ENCODE data around the gene AKT2. TPM values are rescaled to one million over a fixed set of nuclear protein-coding genes. Genes with fewer than 3 reads are reported as not detected.

AKT2 gene
- total and polyA plus RNA-seq, 2 of the 8 experiments (the other 6 are each of a cell fraction or from before 2014, with no cell fraction given): 151 to 183 TPM

- Histone ChIP-seq H4K20me1 (replicated peaks in 1 of 2; ENCODE audit: control insufficient read depth in 1 of 2, insufficient read depth in 2 of 2, low read length in 2 of 2) (peaks cover 2 to 27% of the 10 kb centered on the region in 2 experiments), H2BK20ac (ENCODE audit: low read length) (no peak overlapping the region), H2BK15ac (ENCODE audit: low read length) (no peak overlapping the region), H3K27ac (ENCODE audit: low read depth, low read length) (no peak overlapping the region; the same call in 1 of the 2 replicates), H3K79me1 (ENCODE audit: low read depth, low read length) (peaks cover 28% of the 10 kb centered on the region), H4K91ac (replicated peaks; ENCODE audit: insufficient read length, low read length) (no peak overlapping the region), H3K18ac (ENCODE audit: extremely low read depth, low read length) (no peak overlapping the region), H2BK5ac (ENCODE audit: low read depth, low read length) (no peak overlapping the region), H3K36me3 (ENCODE audit: control insufficient read depth in 2 of 4, insufficient read depth in 4 of 4, low read length in 3 of 4) (no peaks in the 10 kb centered on the region), H3K4me2 (ENCODE audit: insufficient read depth in 1 of 2, low read depth in 2 of 2, low read length in 2 of 2) (no peak overlapping the region), H2AK5ac (ENCODE audit: low read depth, low read length) (no peak overlapping the region), H3K4me1 (replicated peaks in 1 of 4; ENCODE audit: control insufficient read depth in 3 of 4, insufficient read depth in 4 of 4, low read length in 3 of 4) (peaks cover 0 to 15% (median 8%) of the 10 kb centered on the region in 4 experiments; a peak in 6 of 7 replicates), H2BK12ac (ENCODE audit: low read depth, low read length) (no peak overlapping the region), H3K9me3 (ENCODE audit: insufficient read depth in 2 of 2, low read depth in 1 of 2, low read length in 1 of 2) (no peaks in the 10 kb centered on the region), H3K56ac (replicated peaks; ENCODE audit: insufficient read length, low read depth, low read length) (no peak overlapping the region), H2BK120ac (replicated peaks; ENCODE audit: low read depth, low read length) (no peak overlapping the region), H3K14ac (ENCODE audit: insufficient read length) (no peak overlapping the region), H3K23ac (ENCODE audit: insufficient read length) (no peak overlapping the region), H3K23me2 (ENCODE audit: low read depth, low read length) (no peaks in the 10 kb centered on the region; the same call in 1 of the 2 replicates), H3K9ac (replicated peaks in 1 of 4; ENCODE audit: extremely low read depth in 1 of 4, low read depth in 3 of 4, low read length in 3 of 4) (0 out of 7 replicates have a peak overlapping the region, but pooled peaks of 1 of the 4 experiments have one; percentile 23), H3K4ac (replicated peaks; ENCODE audit: insufficient read length, low read depth, low read length) (no peak overlapping the region), H3K79me2 (ENCODE audit: control insufficient read depth in 1 of 2, insufficient read depth in 2 of 2, low read length in 2 of 2) (peaks cover 0 to 57% of the 10 kb centered on the region in 2 experiments; a peak in 2 of 4 replicates), H2AFZ (ENCODE audit: low read length) (no peak overlapping the region), H4K8ac (ENCODE audit: extremely low read depth, insufficient read depth, low read length) (no peak overlapping the region), H3K4me3 (ENCODE audit: extremely low read depth in 1 of 4, insufficient read depth in 2 of 4, low read depth in 3 of 4, low read length in 4 of 4) (no peak overlapping the region), H4K5ac (ENCODE audit: insufficient read length, low read depth, low read length) (no peak overlapping the region), H3K27me3 (replicated peaks in 1 of 4; ENCODE audit: control insufficient read depth in 3 of 4, extremely low read depth in 1 of 4, insufficient read depth in 3 of 4, low read length in 3 of 4) (no peaks in the 10 kb centered on the region)
- WGBS, 2 experiments (ENCODE audit: extremely low coverage in 1 of 2, insufficient coverage in 1 of 2, insufficient read length in 1 of 2, insufficient replicate concordance in 2 of 2, low coverage in 1 of 2, low lambda C conversion rate in 2 of 2, missing lambda C conversion rate in 1 of 2): 91% methylated on average over 12 of the region's 12 CpGs; no CpG with 5 or more reads in 1 of the 2 experiments
- no peak for FAIRE-seq
- CTCF ChIA-PET (ENCODE audit: partially characterized antibody): interaction anchor here (0.9 to 2.6 kb wide), 15 partner anchors 9 to 150 kb away, joined by 3 to 13 read pairs (median 4); partner anchors contain the start of gene MAP3K10
- POLR2A ChIA-PET (ENCODE audit: partially characterized antibody): interaction anchor here (0.6 to 3.6 kb wide), 6 partner anchors 8 to 439 kb away, joined by 3 to 17 read pairs (median 3); no protein-coding TSS in a partner anchor
- DNase-seq (ENCODE audit: low read depth in 1 of 2, low spot score in 2 of 2): no peak
- TF ChIP-seq RAD21 (IDR thresholded peaks at IDR 0.05 in 1 of 2, conservative IDR thresholded peaks at IDR 0.05 in 1 of 2; ENCODE audit: low read depth in 2 of 2, low read length in 2 of 2) (peak; percentile 54 to 70), ATF3 (IDR thresholded peaks at IDR 0.05; ENCODE audit: insufficient read depth, low read depth, low read length) (no peak), CBX5 (IDR thresholded peaks at IDR 0.05; ENCODE audit: low read depth, low read length) (no peak), SP1 (IDR thresholded peaks at IDR 0.05; ENCODE audit: low read depth, low read length) (no peak), CHD2 (IDR thresholded peaks at IDR 0.05; ENCODE audit: low read length) (no peak), CTCF (IDR thresholded peaks at IDR 0.05; ENCODE audit: control extremely low read depth in 1 of 3, insufficient read depth in 1 of 3, low read depth in 1 of 3, low read length in 3 of 3) (peak; percentile 43 to 54 (median 51)), HDAC2 (IDR thresholded peaks at IDR 0.05; ENCODE audit: borderline replicate concordance in 1 of 2, low read depth in 2 of 2, low read length in 2 of 2) (no peak), ZNF274 (IDR thresholded peaks at IDR 0.05; ENCODE audit: borderline replicate concordance, extremely low read depth, low read length) (no peak)
These were observed 14.6 kb downstream of the AKT2 start for GRCh38 chr19:40270362-40271089.

Measured in H1 (cell line).